K562 (cell line): ENCODE measurements around the gene RTF1. TPM values are rescaled to one million over a fixed set of nuclear protein-coding genes. Genes with fewer than 3 reads are reported as not detected.

ENCODE experiments used
- GTF2F1 ChIP-seq: IDR thresholded peaks from 2 replicates; pipeline ENCODE4 v1.6.1; 2011; ENCODE audit warnings: low read depth, low read length, improper control_type of control experiment
- HES1 ChIP-seq: fragments of 450-650 bp; IDR thresholded peaks from 2 replicates; pipeline ENCODE4 v1.6.1; 2016; ENCODE audit warnings: low read depth, mild to moderate bottlenecking, moderate library complexity
- ILK ChIP-seq: fragments of 450-650 bp; IDR thresholded peaks from 2 replicates; pipeline ENCODE4 v1.6.1; 2016; ENCODE audit warnings: missing genetic modification characterization, low read depth, mild to moderate bottlenecking, missing compliant biosample characterization, moderate library complexity, borderline replicate concordance
- MTF1 ChIP-seq: fragments of 250-450 bp; sonication (Bioruptor Pico); IDR thresholded peaks from 2 replicates; pipeline ENCODE4 v1.9.0; 2021; ENCODE audit warnings: moderate library complexity, mild to moderate bottlenecking, inconsistent platforms, borderline replicate concordance
- NCOA2 ChIP-seq, 2 experiments: fragments of 450-650 bp; IDR thresholded peaks; 2 replicates each; pipeline ENCODE4 v1.6.1; 2018; ENCODE audit warnings: mild to moderate bottlenecking in 2 of 2, moderate library complexity in 1 of 2; ENCODE audit not compliant: partially characterized antibody in 2 of 2
- RAD21 ChIP-seq, 2 experiments: fragments of 250-450 bp in 1 of 2; fragments of 450-650 bp in 1 of 2; sonication (Bioruptor Pico) in 1 of 2; formaldehyde crosslinking in 1 of 2; IDR thresholded peaks in 1 of 2; conservative IDR thresholded peaks in 1 of 2; 2 replicates each; pipeline versions ENCODE4 v1.4.0 to v1.8.0; 2020 to 2022; ENCODE audit warnings: mild to moderate bottlenecking in 2 of 2, moderate library complexity in 1 of 2
- RBBP5 ChIP-seq: fragments of 200-600 bp; sonication (generic); IDR thresholded peaks from 2 replicates; pipeline ENCODE4 v1.6.1; 2012; ENCODE audit warnings: borderline replicate concordance, mild to moderate bottlenecking, low read length, control low read depth, inconsistent platforms; ENCODE audit not compliant: insufficient read depth, poor library complexity, severe bottlenecking
- RBM34 ChIP-seq: fragments of 200-400 bp; formaldehyde crosslinking; IDR thresholded peaks from 2 replicates; pipeline ENCODE4 v1.6.1; 2018; ENCODE audit warnings: low read length, borderline replicate concordance; ENCODE audit not compliant: insufficient read depth
- TAL1 ChIP-seq: fragments of 450-650 bp; IDR thresholded peaks from 2 replicates; pipeline ENCODE4 v1.6.1; 2016; ENCODE audit warnings: mild to moderate bottlenecking
- ZBED1 ChIP-seq: IDR thresholded peaks from 2 replicates; pipeline ENCODE4 v1.6.1; 2014
- ZNF57 ChIP-seq: fragments of 450-650 bp; formaldehyde crosslinking; IDR thresholded peaks from 2 replicates; pipeline ENCODE4 v1.4.0; 2020; ENCODE audit warnings: mild to moderate bottlenecking, moderate library complexity
- ZNF609 ChIP-seq: sonication (generic); formaldehyde crosslinking; IDR thresholded peaks from 2 replicates; pipeline ENCODE4 v1.8.1; 2023; ENCODE audit warnings: missing genetic modification reagents, mild to moderate bottlenecking, borderline replicate concordance
- ZNF717 ChIP-seq: fragments of 250-450 bp; sonication (Bioruptor Pico); IDR thresholded peaks from 2 replicates; pipeline ENCODE4 v1.5.0; 2021
- polyA plus RNA-seq, 8 experiments: library from polyadenylated mRNA; depleted of rRNA in 4 of 8; stranded (reverse) in 5 of 8; unstranded in 3 of 8; fragments of >200 nt; fragmentation: Nextera tagmentation in 2 of 8; fragmentation: Illumina TruSeq in 1 of 8; extraction: Ambion mirVana in 2 of 8; extraction: Trizol in 1 of 8; gene quantifications; 2 replicates each; pipeline versions ENCODE4 v1.2.1 to v1.2.3, GENCODE V29; 2011 to 2014; ENCODE audit warnings: inconsistent platforms in 1 of 8, missing spikeins in 1 of 8
- total RNA-seq, 7 experiments: library from RNA; depleted of rRNA in 6 of 7; stranded (reverse); fragments of >200 nt in 6 of 7; fragmentation: Illumina TruSeq in 2 of 7; extraction: Trizol in 2 of 7; gene quantifications; 2 replicates each; pipeline versions ENCODE4 v1.2.1 to v1.2.3, GENCODE V29; 2011 to 2021; ENCODE audit warnings: low replicate concordance in 1 of 7
- TF ChIP-seq, protein P1 (sequence below): sonication (generic); formaldehyde crosslinking; IDR thresholded peaks from 2 replicates; pipeline ENCODE4 v1.8.1; 2023; ENCODE audit warnings: mild to moderate bottlenecking, missing genetic modification reagents
- TF ChIP-seq, protein P2 (sequence below): sonication (generic); formaldehyde crosslinking; IDR thresholded peaks from 2 replicates; pipeline ENCODE4 v1.8.1; 2023; ENCODE audit warnings: mild to moderate bottlenecking, missing genetic modification reagents

Gene RTF1
- total and polyA plus RNA-seq, 9 of the 15 experiments (the other 6 are each of a cell fraction or from before 2014, with no cell fraction given): 7.6 to 69.5 (median 31.5) TPM

DNA sequence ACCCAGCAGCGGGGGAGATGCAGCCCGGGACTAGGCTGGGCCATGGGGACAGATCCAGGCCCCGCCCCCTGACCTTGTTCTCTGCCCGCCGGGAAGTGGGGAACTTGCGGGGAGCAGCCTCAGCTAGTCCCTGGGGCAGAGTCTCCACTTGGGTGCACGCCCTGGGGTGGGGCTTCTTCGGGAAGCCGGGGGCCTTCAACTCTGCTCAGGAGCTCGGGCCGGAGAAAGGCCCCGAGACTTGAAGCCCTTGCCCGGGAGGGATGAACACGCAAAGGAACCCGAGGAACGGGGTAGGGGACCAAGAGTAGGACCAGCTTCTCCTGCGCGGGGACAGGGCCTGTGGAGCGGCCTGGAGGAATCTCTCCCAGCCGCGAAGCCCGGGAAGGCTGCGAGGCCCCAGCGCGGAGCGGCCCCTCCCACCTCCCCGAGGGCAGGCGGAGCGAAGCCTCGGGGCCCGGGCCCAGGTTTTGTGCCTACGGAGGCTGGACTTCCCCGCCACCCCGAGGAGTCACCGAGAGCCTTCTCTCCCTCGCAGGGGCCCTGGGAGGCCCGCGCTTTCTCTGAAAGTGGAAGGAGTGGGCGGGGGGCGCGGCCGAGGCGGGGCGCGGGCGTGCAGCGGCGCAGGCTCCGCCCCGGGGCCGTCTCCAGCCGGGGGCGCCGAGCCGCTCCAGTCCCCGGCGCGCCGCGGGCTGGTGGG, 76.5 kb downstream of the RTF1 start, which contains the start of gene ITPKA (continued):
- TF ChIP-seq HES1: no peak
- no peak for TF ChIP-seq RBBP5
- 0 out of 2 replicates have a peak, but pooled peaks have one; percentile 11 for TF ChIP-seq ZBED1
- no peak for TF ChIP-seq TAL1
- no peak for TF ChIP-seq NCOA2 (IDR thresholded peaks at IDR 0.05; ENCODE audit: partially characterized antibody in 2 of 2)
- TF ChIP-seq ZNF57: no peak
- TF ChIP-seq, protein P1, sequence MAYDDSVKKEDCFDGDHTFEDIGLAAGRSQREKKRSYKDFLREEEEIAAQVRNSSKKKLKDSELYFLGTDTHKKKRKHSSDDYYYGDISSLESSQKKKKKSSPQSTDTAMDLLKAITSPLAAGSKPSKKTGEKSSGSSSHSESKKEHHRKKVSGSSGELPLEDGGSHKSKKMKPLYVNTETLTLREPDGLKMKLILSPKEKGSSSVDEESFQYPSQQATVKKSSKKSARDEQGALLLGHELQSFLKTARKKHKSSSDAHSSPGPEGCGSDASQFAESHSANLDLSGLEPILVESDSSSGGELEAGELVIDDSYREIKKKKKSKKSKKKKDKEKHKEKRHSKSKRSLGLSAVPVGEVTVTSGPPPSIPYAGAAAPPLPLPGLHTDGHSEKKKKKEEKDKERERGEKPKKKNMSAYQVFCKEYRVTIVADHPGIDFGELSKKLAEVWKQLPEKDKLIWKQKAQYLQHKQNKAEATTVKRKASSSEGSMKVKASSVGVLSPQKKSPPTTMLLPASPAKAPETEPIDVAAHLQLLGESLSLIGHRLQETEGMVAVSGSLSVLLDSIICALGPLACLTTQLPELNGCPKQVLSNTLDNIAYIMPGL (CRISPR knock-in tag): no peak
- TF ChIP-seq RBM34: no peak
- TF ChIP-seq, protein P2, sequence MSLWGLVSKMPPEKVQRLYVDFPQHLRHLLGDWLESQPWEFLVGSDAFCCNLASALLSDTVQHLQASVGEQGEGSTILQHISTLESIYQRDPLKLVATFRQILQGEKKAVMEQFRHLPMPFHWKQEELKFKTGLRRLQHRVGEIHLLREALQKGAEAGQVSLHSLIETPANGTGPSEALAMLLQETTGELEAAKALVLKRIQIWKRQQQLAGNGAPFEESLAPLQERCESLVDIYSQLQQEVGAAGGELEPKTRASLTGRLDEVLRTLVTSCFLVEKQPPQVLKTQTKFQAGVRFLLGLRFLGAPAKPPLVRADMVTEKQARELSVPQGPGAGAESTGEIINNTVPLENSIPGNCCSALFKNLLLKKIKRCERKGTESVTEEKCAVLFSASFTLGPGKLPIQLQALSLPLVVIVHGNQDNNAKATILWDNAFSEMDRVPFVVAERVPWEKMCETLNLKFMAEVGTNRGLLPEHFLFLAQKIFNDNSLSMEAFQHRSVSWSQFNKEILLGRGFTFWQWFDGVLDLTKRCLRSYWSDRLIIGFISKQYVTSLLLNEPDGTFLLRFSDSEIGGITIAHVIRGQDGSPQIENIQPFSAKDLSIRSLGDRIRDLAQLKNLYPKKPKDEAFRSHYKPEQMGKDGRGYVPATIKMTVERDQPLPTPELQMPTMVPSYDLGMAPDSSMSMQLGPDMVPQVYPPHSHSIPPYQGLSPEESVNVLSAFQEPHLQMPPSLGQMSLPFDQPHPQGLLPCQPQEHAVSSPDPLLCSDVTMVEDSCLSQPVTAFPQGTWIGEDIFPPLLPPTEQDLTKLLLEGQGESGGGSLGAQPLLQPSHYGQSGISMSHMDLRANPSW (CRISPR knock-in tag): no peak
- TF ChIP-seq MTF1 (CRISPR knock-in tag): no peak
- no peak for TF ChIP-seq GTF2F1
- TF ChIP-seq ZNF609 (CRISPR knock-in tag): no peak
- no peak for TF ChIP-seq ZNF717 (CRISPR knock-in tag)
- no peak for TF ChIP-seq ILK (tag)
- TF ChIP-seq RAD21 (CRISPR knock-in tag; conservative IDR thresholded peaks at IDR 0.05 in 1 of 2, IDR thresholded peaks at IDR 0.05 in 1 of 2): no peak
